K562 (cell line): ENCODE measurements around the gene IRF2BP1.

Source experiments
- CTCF ChIP-seq, 3 experiments: IDR thresholded peaks in 2 of 3; conservative IDR thresholded peaks in 1 of 3; 2 replicates each; pipeline ENCODE4 v1.5.1; 2011 to 2012; ENCODE audit warnings: low read length in 3 of 3, mild to moderate bottlenecking in 3 of 3, control low read depth in 2 of 3, improper control_type of control experiment in 1 of 3, inconsistent platforms in 1 of 3, low read depth in 1 of 3, mixed read lengths in 1 of 3, moderate library complexity in 1 of 3; ENCODE audit not compliant: insufficient read depth in 2 of 3
- ELF2 ChIP-seq: fragments of 250-450 bp; sonication (Bioruptor Pico); IDR thresholded peaks from 2 replicates; pipeline ENCODE4 v1.5.0; 2021; ENCODE audit warnings: mild to moderate bottlenecking
- ELK1 ChIP-seq: sonication (generic); formaldehyde crosslinking; IDR thresholded peaks from 2 replicates; pipeline ENCODE4 v1.8.1; 2022; ENCODE audit warnings: missing genetic modification reagents
- EP300 ChIP-seq: IDR thresholded peaks from 2 replicates; pipeline ENCODE4 v1.6.1; 2012; ENCODE audit warnings: low read length, improper control_type of control experiment
- FOXP4 ChIP-seq: sonication (generic); formaldehyde crosslinking; IDR thresholded peaks from 2 replicates; pipeline ENCODE4 v1.8.0; 2022; ENCODE audit warnings: mild to moderate bottlenecking, missing genetic modification reagents, borderline replicate concordance
- NR4A1 ChIP-seq, 2 experiments: fragments of 250-450 bp in 1 of 2; fragments of 450-650 bp in 1 of 2; sonication (Bioruptor Pico) in 1 of 2; IDR thresholded peaks; 2 replicates each; pipeline versions ENCODE4 v1.4.0 to v1.6.1; 2016 to 2020; ENCODE audit warnings: mild to moderate bottlenecking in 2 of 2, missing compliant biosample characterization in 1 of 2, missing genetic modification characterization in 1 of 2, moderate library complexity in 1 of 2
- PHB2 ChIP-seq: fragments of 450-650 bp; IDR thresholded peaks from 2 replicates; pipeline ENCODE4 v1.6.1; 2017; ENCODE audit warnings: low read depth
- SREBF2 ChIP-seq: sonication (generic); formaldehyde crosslinking; IDR thresholded peaks from 2 replicates; pipeline ENCODE4 v1.4.0; 2020; ENCODE audit warnings: mild to moderate bottlenecking, missing genetic modification reagents
- TRIM24 ChIP-seq, 2 experiments: fragments of 450-650 bp; IDR thresholded peaks; 2 replicates each; pipeline ENCODE4 v1.6.1; 2016
- ZBTB8A ChIP-seq: fragments of 450-650 bp; IDR thresholded peaks from 2 replicates; pipeline ENCODE4 v1.6.1; 2018; ENCODE audit warnings: mild to moderate bottlenecking, moderate library complexity; ENCODE audit not compliant: partially characterized antibody
- ZHX1 ChIP-seq: fragments of 150-350 bp; conservative IDR thresholded peaks from 2 replicates; pipeline ENCODE4 v1.6.1; 2014; ENCODE audit warnings: low read length

GRCh38 chr19:45874620-45874966, 11.3 kb downstream of the IRF2BP1 start:
- TF ChIP-seq CTCF (IDR thresholded peaks at IDR 0.05 in 2 of 3, conservative IDR thresholded peaks at IDR 0.05 in 1 of 3; ENCODE audit: insufficient read depth in 2 of 3, low read depth in 1 of 3, low read length in 3 of 3) (no peak), FOXP4 (CRISPR knock-in tag) (no peak), PHB2 (no peak), ZHX1 (no peak), EP300 (no peak), ELF2 (CRISPR knock-in tag) (no peak), NR4A1 (CRISPR knock-in tag; IDR thresholded peaks at IDR 0.05) (no peak), NR4A1 (tag; IDR thresholded peaks at IDR 0.05) (no peak), TRIM24 (IDR thresholded peaks at IDR 0.05) (no peak), ELK1 (CRISPR knock-in tag) (no peak), SREBF2 (no peak), ZBTB8A (no peak)
